ENCODE data around the gene SMYD3. TPM values are rescaled to one million over a fixed set of nuclear protein-coding genes. Genes with fewer than 3 reads are reported as not detected.

SMYD3 gene
- total RNA-seq, 1 experiment from 2014 or later: 29.6 TPM

DNA sequence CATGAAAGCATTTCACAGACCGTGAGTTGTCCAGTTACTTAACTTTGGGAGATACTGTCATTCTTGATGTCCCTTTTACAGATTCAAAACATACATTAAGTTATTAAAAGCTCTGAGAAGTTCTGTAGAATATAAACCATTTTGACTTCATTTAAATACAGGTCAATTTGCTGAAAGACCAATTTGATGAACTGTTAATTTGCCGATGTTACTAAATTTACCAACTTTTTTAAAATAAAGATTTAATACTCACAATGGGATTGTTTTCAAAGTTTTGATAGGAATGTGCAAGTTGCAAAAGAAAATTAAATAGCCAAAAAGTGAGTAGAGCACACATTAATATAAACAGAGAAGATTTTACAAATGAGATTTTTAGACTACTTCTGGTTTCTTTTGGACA, 666.1 kb downstream of the SMYD3 start:
- Histone ChIP-seq H3K4me3 (no peak overlapping the region), H3K4me2 (no peak overlapping the region), H3K9me2 (ENCODE audit: insufficient read depth) (no peaks in the 10 kb centered on the region), H3K27me3 (ENCODE audit: insufficient read depth, low read depth) (no peaks in the 10 kb centered on the region), H3K4me1 (replicated peaks; ENCODE audit: insufficient read depth) (no peaks in the 10 kb centered on the region), H3K36me3 (ENCODE audit: low read depth) (no peaks in the 10 kb centered on the region), H4K20me1 (ENCODE audit: insufficient read depth) (no peaks in the 10 kb centered on the region), H3K79me2 (ENCODE audit: low read depth) (no peaks in the 10 kb centered on the region), H2AFZ (no peak overlapping the region), H3F3A (ENCODE audit: insufficient read depth, low read depth) (no peaks in the 10 kb centered on the region), H3K27ac (no peak overlapping the region), H3K9me3 (ENCODE audit: insufficient read depth, low read depth) (no peaks in the 10 kb centered on the region)
- intact Hi-C loops (cut with micrococcal nuclease; ENCODE audit: unreplicated experiment): no loop called here
- ChIA-PET CTCF (no interaction called here), POLR2A (ENCODE audit: unreplicated experiment) (no interaction called here)
- no peak for DNase-seq
- BruUV-seq (replicated peaks): no TSS peak
- TF ChIP-seq CTCF (conservative IDR thresholded peaks at IDR 0.05): no peak
- TF ChIP-seq EZH2 (IDR thresholded peaks at IDR 0.05; ENCODE audit: low read depth): no peak

- ChIA-PET CTCF (no interaction called here), POLR2A (ENCODE audit: unreplicated experiment) (no interaction called here)
- H3K4me3 ChIP-seq: no peak overlapping the region
- intact Hi-C loops (cut with micrococcal nuclease; ENCODE audit: unreplicated experiment): no loop called here
- no peaks in the 10 kb centered on the region for H3K36me3 ChIP-seq (ENCODE audit: low read depth)
- H3K27me3 ChIP-seq (ENCODE audit: insufficient read depth, low read depth): no peaks in the 10 kb centered on the region
- DNase-seq: no peak
- H2AFZ ChIP-seq: no peak overlapping the region
- no peaks in the 10 kb centered on the region for H3K79me2 ChIP-seq (ENCODE audit: low read depth)
- no peaks in the 10 kb centered on the region for H3K9me2 ChIP-seq (ENCODE audit: insufficient read depth)
- no peak overlapping the region for H3K4me2 ChIP-seq
- no peaks in the 10 kb centered on the region for H3F3A ChIP-seq (ENCODE audit: insufficient read depth, low read depth)
- no peak overlapping the region for H3K27ac ChIP-seq
- H3K4me1 ChIP-seq (replicated peaks; ENCODE audit: insufficient read depth): no peaks in the 10 kb centered on the region
- no TSS peak for BruUV-seq (replicated peaks)
- no peaks in the 10 kb centered on the region for H3K9me3 ChIP-seq (ENCODE audit: insufficient read depth, low read depth)
- no peaks in the 10 kb centered on the region for H4K20me1 ChIP-seq (ENCODE audit: insufficient read depth)
- TF ChIP-seq CTCF (conservative IDR thresholded peaks at IDR 0.05): no peak
- TF ChIP-seq EZH2 (IDR thresholded peaks at IDR 0.05; ENCODE audit: low read depth): no peak
Observed at GRCh38 chr1:245837718-245838117, 669.4 kb downstream of the SMYD3 start.

GRCh38 chr1:245835386-245835785, 671.7 kb downstream of the SMYD3 start:
- H3K9me3 ChIP-seq (ENCODE audit: insufficient read depth, low read depth): no peaks in the 10 kb centered on the region
- H3F3A ChIP-seq (ENCODE audit: insufficient read depth, low read depth): no peaks in the 10 kb centered on the region
- CTCF ChIA-PET: no interaction called here
- POLR2A ChIA-PET (ENCODE audit: unreplicated experiment): no interaction called here
- H4K20me1 ChIP-seq (ENCODE audit: insufficient read depth): no peaks in the 10 kb centered on the region
- intact Hi-C loops (cut with micrococcal nuclease; ENCODE audit: unreplicated experiment): no loop called here
- no peaks in the 10 kb centered on the region for H3K4me1 ChIP-seq (replicated peaks; ENCODE audit: insufficient read depth)
- no peaks in the 10 kb centered on the region for H3K27me3 ChIP-seq (ENCODE audit: insufficient read depth, low read depth)
- no peak for TF ChIP-seq EZH2 (IDR thresholded peaks at IDR 0.05; ENCODE audit: low read depth)
- TF ChIP-seq CTCF (conservative IDR thresholded peaks at IDR 0.05): no peak
- no peaks in the 10 kb centered on the region for H3K9me2 ChIP-seq (ENCODE audit: insufficient read depth)
- no peak overlapping the region for H3K4me3 ChIP-seq
- no peak overlapping the region for H3K4me2 ChIP-seq
- H3K36me3 ChIP-seq (ENCODE audit: low read depth): no peaks in the 10 kb centered on the region
- no peak overlapping the region for H2AFZ ChIP-seq
- no peak overlapping the region for H3K27ac ChIP-seq
- no peak for DNase-seq
- BruUV-seq (replicated peaks): no TSS peak
- no peaks in the 10 kb centered on the region for H3K79me2 ChIP-seq (ENCODE audit: low read depth)
